DOHH2 (cell line): ENCODE data around the gene BAIAP2.

Source experiments
- H3F3A ChIP-seq: fragments of 200-600 bp; sonication (generic), shearing (Covaris generic); 2 replicates; pipeline ENCODE4 v1.6.0; 2016; ENCODE audit warnings: antibody characterized with exemption, mild to moderate bottlenecking; ENCODE audit not compliant: control insufficient read depth, insufficient read depth
- H3K27ac ChIP-seq: fragments of 200-600 bp; sonication (generic); 2 replicates; pipeline ENCODE4 v1.5.1; 2014; ENCODE audit warnings: low read depth, mild to moderate bottlenecking, low read length, moderate library complexity
- H3K27me3 ChIP-seq: fragments of 200-600 bp; sonication (generic); 2 replicates; pipeline ENCODE4 v1.6.1; 2014; ENCODE audit warnings: mild to moderate bottlenecking, low read length, mixed read lengths; ENCODE audit not compliant: control insufficient read depth
- H3K36me3 ChIP-seq: fragments of 200-600 bp; sonication (generic); 2 replicates; pipeline ENCODE4 v1.6.1; 2014; ENCODE audit warnings: mild to moderate bottlenecking, low read length, moderate library complexity, mixed read lengths; ENCODE audit not compliant: control insufficient read depth
- H3K4me1 ChIP-seq: fragments of 200-600 bp; sonication (generic); 2 replicates; pipeline ENCODE4 v1.6.1; 2014; ENCODE audit warnings: mild to moderate bottlenecking, low read length, mixed read lengths; ENCODE audit not compliant: control insufficient read depth
- H3K4me2 ChIP-seq: fragments of 200-600 bp; sonication (generic); 2 replicates; pipeline ENCODE4 v1.6.0; 2014; ENCODE audit warnings: mild to moderate bottlenecking, low read length, moderate library complexity
- H3K4me3 ChIP-seq: fragments of 200-600 bp; sonication (generic); 2 replicates; pipeline ENCODE4 v1.5.1; 2014; ENCODE audit warnings: mild to moderate bottlenecking, low read length, mixed read lengths
- H3K79me2 ChIP-seq: fragments of 200-600 bp; sonication (generic); 2 replicates; pipeline ENCODE4 v1.6.1; 2014; ENCODE audit warnings: mild to moderate bottlenecking, low read length, mixed read lengths; ENCODE audit not compliant: control insufficient read depth
- H3K9me2 ChIP-seq: fragments of 200-600 bp; sonication (generic); replicated peaks from 2 replicates; pipeline ENCODE4 v1.6.1; 2014; ENCODE audit warnings: mild to moderate bottlenecking, low read length, mixed read lengths; ENCODE audit not compliant: control insufficient read depth
- H3K9me3 ChIP-seq: fragments of 200-600 bp; sonication (generic); 2 replicates; pipeline ENCODE4 v1.6.1; 2014; ENCODE audit warnings: antibody characterized with exemption, low read length, mixed read lengths; ENCODE audit not compliant: control insufficient read depth, insufficient read depth
- H4K20me1 ChIP-seq: fragments of 200-600 bp; sonication (generic); 2 replicates; pipeline ENCODE4 v1.6.0; 2014; ENCODE audit warnings: low read depth, mild to moderate bottlenecking, antibody characterized with exemption, low read length, moderate library complexity; ENCODE audit not compliant: control insufficient read depth, insufficient read depth
- CTCF ChIP-seq: fragments of 200-600 bp; sonication (generic); IDR thresholded peaks from one replicate; pipeline ENCODE4 v1.5.1; 2014; ENCODE audit warnings: antibody characterized with exemption, mild to moderate bottlenecking, low read depth, low read length; ENCODE audit not compliant: poor library complexity, severe bottlenecking
- EZH2phosphoT487 ChIP-seq: fragments of 200-600 bp; sonication (generic); IDR thresholded peaks from 2 replicates; pipeline ENCODE4 v1.6.1; 2017; ENCODE audit warnings: borderline replicate concordance, mild to moderate bottlenecking, antibody characterized with exemption, low read length, moderate library complexity, mixed read lengths

BAIAP2 gene

GRCh38 chr17:81034168-81034777, 678 bp upstream of the BAIAP2 start:
- H3K27ac ChIP-seq, result no peak overlapping the region
- no peak for TF ChIP-seq CTCF
- TF ChIP-seq EZH2phosphoT487, result no peak
- peak overlapping the region; percentile 59 for H3K4me2 ChIP-seq
- H3K27me3 ChIP-seq, result peaks cover 22% of the 10 kb centered on the region
- H3K9me2 ChIP-seq, result no peaks in the 10 kb centered on the region
- no peaks in the 10 kb centered on the region for H3F3A ChIP-seq
- H4K20me1 ChIP-seq, result no peaks in the 10 kb centered on the region; the same call in 1 of the 2 replicates
- no peaks in the 10 kb centered on the region for H3K9me3 ChIP-seq
- H3K36me3 ChIP-seq, result no peaks in the 10 kb centered on the region
- H3K79me2 ChIP-seq, result no peaks in the 10 kb centered on the region
- H3K4me3 ChIP-seq, result peak overlapping the region; percentile 55
- H3K4me1 ChIP-seq, result peaks cover 4% of the 10 kb centered on the region

GRCh38 chr17:81035521-81036196, 708 bp downstream of the BAIAP2 start:
- Histone ChIP-seq H3K4me2 (no peak overlapping the region), H3K79me2 (no peaks in the 10 kb centered on the region), H3K27ac (no peak overlapping the region), H3K4me1 (peaks cover 4% of the 10 kb centered on the region), H3F3A (no peaks in the 10 kb centered on the region), H3K4me3 (no peak overlapping the region), H3K36me3 (no peaks in the 10 kb centered on the region), H4K20me1 (no peaks in the 10 kb centered on the region; the same call in 1 of the 2 replicates), H3K9me3 (no peaks in the 10 kb centered on the region), H3K9me2 (no peaks in the 10 kb centered on the region), H3K27me3 (peaks cover 22% of the 10 kb centered on the region)
- TF ChIP-seq CTCF (no peak), EZH2phosphoT487 (no peak)

GRCh38 chr17:81036197-81036941, 1.4 kb downstream of the BAIAP2 start:
- peaks cover 22% of the 10 kb centered on the region for H3K27me3 ChIP-seq
- H4K20me1 ChIP-seq, result no peaks in the 10 kb centered on the region; the same call in 1 of the 2 replicates
- no peaks in the 10 kb centered on the region for H3K36me3 ChIP-seq
- H3K9me3 ChIP-seq, result no peaks in the 10 kb centered on the region
- no peaks in the 10 kb centered on the region for H3F3A ChIP-seq
- H3K4me3 ChIP-seq, result no peak overlapping the region
- no peak overlapping the region for H3K27ac ChIP-seq
- H3K79me2 ChIP-seq, result no peaks in the 10 kb centered on the region
- TF ChIP-seq CTCF, result no peak
- no peak for TF ChIP-seq EZH2phosphoT487
- no peak overlapping the region for H3K4me2 ChIP-seq
- peaks cover 4% of the 10 kb centered on the region for H3K4me1 ChIP-seq
- H3K9me2 ChIP-seq, result no peaks in the 10 kb centered on the region
